C4-2B (cell line): Measurements from ENCODE around the gene KRTAP20-3.

Experiments used
- ZFX ChIP-seq: fragments of 450-650 bp; IDR thresholded peaks from 2 replicates; pipeline ENCODE4 v1.6.1; 2017
- TF ChIP-seq, protein P1 (sequence below): fragments of 450-650 bp; conservative IDR thresholded peaks from 2 replicates; pipeline ENCODE4 v1.5.1; 2017; ENCODE audit warnings: mild to moderate bottlenecking

DNA sequence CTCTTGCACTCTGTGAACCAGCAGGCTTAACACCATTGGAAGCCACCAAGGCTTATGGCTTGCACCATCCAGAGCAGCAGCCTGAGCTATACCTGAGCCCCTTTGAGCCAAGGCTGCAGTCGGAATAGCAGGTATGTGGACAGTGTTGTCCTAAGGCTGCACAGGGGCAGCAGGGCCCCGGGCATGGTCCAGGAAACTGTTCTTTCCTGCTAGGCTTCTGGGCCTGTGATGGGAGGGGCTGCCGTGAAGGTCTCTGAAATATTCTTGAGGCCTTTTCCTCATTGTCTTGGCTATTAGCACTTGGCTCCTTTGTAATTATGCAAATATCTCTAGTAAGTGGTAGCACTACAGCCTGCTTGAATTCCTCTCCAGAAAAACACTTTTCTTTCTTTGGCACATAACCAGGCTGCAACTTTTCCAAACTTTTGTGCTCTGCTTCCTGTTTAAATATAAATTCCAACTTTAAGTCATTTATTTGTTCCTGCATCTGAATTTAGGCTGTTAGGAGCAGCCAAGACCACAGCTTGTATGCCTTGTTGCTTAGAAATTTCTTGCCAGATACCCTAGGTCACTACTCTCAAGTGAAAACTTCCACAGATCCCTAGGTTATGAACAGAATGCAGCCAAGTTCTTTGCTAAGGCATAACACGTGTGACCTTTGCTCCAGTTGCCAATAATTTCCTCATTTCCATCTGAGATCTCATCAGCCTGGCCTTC lies 17.1 kb upstream of the KRTAP20-3 start:
- TF ChIP-seq, protein P1, sequence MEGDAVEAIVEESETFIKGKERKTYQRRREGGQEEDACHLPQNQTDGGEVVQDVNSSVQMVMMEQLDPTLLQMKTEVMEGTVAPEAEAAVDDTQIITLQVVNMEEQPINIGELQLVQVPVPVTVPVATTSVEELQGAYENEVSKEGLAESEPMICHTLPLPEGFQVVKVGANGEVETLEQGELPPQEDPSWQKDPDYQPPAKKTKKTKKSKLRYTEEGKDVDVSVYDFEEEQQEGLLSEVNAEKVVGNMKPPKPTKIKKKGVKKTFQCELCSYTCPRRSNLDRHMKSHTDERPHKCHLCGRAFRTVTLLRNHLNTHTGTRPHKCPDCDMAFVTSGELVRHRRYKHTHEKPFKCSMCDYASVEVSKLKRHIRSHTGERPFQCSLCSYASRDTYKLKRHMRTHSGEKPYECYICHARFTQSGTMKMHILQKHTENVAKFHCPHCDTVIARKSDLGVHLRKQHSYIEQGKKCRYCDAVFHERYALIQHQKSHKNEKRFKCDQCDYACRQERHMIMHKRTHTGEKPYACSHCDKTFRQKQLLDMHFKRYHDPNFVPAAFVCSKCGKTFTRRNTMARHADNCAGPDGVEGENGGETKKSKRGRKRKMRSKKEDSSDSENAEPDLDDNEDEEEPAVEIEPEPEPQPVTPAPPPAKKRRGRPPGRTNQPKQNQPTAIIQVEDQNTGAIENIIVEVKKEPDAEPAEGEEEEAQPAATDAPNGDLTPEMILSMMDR, result no peak
- no peak for TF ChIP-seq ZFX
